GM12892 (cell line): ENCODE data around the gene CHST15.

ENCODE experiments used
- DNase-seq: peaks from one replicate; pipeline ENCODE4 v3.0.0; 2011; ENCODE audit not compliant: insufficient read length
- FAIRE-seq: peaks from 2 replicates; lab custom pipeline; 2011; peaks lifted over from hg19 to GRCh38; lab: Jason Lieb, UNC
- POLR2A ChIP-seq: IDR thresholded peaks from 2 replicates; pipeline ENCODE4 v1.6.1; 2011; ENCODE audit warnings: low read depth, low read length, control low read depth
- POLR2AphosphoS5 ChIP-seq: IDR thresholded peaks from 2 replicates; pipeline ENCODE4 v1.6.1; 2011; ENCODE audit warnings: low read depth, low read length, control low read depth
- TAF1 ChIP-seq: IDR thresholded peaks from 2 replicates; pipeline ENCODE4 v1.6.1; 2011; ENCODE audit warnings: low read depth, mild to moderate bottlenecking, control low read depth, low read length, borderline replicate concordance

Gene CHST15

GRCh38 chr10:124075231-124075955 is 18.0 kb downstream of the CHST15 start:
- FAIRE-seq (no peak), DNase-seq (no peak)
- TF ChIP-seq POLR2AphosphoS5 = no peak
- TF ChIP-seq POLR2A = no peak
- no peak for TF ChIP-seq TAF1

GRCh38 chr10:124074501-124075109 is 18.8 kb downstream of the CHST15 start:
- FAIRE-seq (peak; percentile 61), DNase-seq (no peak)
- TF ChIP-seq POLR2AphosphoS5 = no peak
- TF ChIP-seq TAF1 = no peak
- no peak for TF ChIP-seq POLR2A

- TF ChIP-seq TAF1 (no peak), POLR2A (no peak), POLR2AphosphoS5 (no peak)
- DNase-seq (no peak), FAIRE-seq (no peak)
These were observed 19.4 kb downstream of the CHST15 start for GRCh38 chr10:124073978-124074377.

DNA sequence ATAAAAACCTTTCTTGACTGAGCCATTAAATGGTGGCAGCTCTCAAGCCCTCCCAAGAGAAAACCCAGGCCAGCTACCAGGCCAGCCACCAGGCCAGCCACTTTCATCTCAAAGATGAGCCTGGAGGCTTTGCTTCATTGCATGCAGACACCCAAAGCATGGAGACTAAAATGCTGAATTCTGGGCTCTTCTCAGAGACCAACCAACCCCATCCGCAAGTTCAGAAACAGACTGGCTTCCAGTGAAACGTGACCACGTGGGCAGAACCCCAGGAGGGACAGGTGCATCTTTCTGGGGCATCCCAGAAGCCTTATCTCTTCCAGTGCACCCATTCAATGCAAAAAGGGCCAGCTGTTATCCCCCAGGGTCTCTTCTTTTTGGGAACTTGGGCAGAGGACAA is 20.9 kb downstream of the CHST15 start:
- TF ChIP-seq TAF1 (no peak), POLR2A (no peak), POLR2AphosphoS5 (no peak)
- DNase-seq (no peak), FAIRE-seq (no peak)

- TF ChIP-seq TAF1 (no peak), POLR2AphosphoS5 (no peak), POLR2A (no peak)
- FAIRE-seq = no peak
- no peak for DNase-seq
These were observed 21.3 kb downstream of the CHST15 start for GRCh38 chr10:124072106-124072505.

DNA sequence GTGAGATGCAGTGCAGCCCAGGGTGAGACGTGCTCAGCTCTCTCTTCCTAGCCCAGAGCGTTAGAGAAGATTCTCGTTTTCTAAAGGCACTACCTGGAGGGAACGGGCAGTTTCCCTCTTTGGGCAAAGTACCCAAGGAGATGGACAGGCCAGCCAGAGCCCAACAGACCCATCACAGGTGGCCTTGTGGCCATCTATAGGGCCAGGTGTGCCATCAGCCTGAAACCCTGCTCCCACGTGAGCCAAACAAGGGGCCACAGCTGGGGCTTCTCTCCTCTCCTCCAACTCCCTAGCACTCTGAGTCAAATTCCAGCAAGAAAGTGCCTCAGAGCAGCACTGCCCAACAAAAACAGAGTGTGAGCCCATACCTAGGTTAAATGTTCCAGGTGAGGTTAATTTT is 22.3 kb downstream of the CHST15 start:
- no peak for FAIRE-seq
- no peak for DNase-seq
- TF ChIP-seq POLR2A (no peak), POLR2AphosphoS5 (no peak), TAF1 (no peak)

DNA sequence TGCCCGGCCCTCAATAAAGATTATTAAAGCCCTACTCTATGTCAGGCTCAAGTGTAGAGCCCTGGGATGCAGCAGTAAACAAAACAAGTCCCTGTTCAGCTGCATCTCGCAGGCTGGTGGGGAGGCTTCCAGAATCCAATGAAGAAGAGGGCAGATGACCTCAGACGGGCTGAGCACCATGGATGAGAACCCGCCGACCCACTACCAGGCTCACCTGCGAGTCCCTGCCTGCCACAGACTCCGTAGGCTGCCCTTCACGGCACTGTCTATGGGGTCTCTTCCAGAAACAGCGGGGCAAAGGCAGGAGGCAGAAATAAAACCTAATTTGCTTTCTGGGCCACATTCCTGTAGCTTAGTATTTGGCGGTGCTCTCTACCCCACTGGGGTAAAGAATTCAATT is 22.7 kb downstream of the CHST15 start:
- no peak for DNase-seq
- no peak for FAIRE-seq
- TF ChIP-seq POLR2AphosphoS5 = no peak
- no peak for TF ChIP-seq POLR2A
- TF ChIP-seq TAF1 = no peak

GRCh38 chr10:124069341-124070264 is 23.8 kb downstream of the CHST15 start:
- TF ChIP-seq POLR2A (no peak), POLR2AphosphoS5 (no peak), TAF1 (no peak)
- FAIRE-seq = no peak
- DNase-seq = no peak

DNA sequence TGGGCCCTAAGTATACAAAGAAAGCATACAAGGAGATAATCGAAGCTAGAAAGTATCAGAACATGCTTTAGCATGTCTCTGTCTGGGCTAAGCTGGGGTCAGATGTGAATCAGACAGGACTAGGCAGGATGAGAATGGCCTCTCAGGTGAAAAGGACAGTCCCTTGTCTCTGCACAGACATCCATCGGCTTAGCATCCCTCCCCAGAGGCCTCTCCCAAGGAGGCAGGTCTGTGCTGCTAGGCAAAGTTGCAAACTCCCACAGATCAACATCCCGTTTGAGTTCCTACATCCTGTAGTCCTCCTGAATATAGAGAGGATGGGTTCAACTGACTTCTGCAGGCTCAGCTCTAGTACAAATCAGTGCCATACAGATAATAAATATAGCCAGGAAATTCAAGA is 24.5 kb downstream of the CHST15 start:
- FAIRE-seq (no peak), DNase-seq (no peak)
- no peak for TF ChIP-seq TAF1
- TF ChIP-seq POLR2A = no peak
- no peak for TF ChIP-seq POLR2AphosphoS5

GRCh38 chr10:124067825-124068400 is 25.5 kb downstream of the CHST15 start:
- TF ChIP-seq TAF1 = no peak
- no peak for TF ChIP-seq POLR2AphosphoS5
- no peak for TF ChIP-seq POLR2A
- DNase-seq (no peak), FAIRE-seq (no peak)
